AG04449 (cell line): ENCODE results near the gene CDH13.

Source experiments
- CTCF ChIA-PET: fragments of 350-600 bp; formaldehyde crosslinking; extraction: SDS; loops from one replicate; lab custom pipeline; 2021; ENCODE audit warnings: antibody characterized with exemption; lab: Yijun Ruan, JAX
- POLR2A ChIA-PET: fragments of 400-600, 350-600 bp; formaldehyde crosslinking; extraction: SDS; loops from one replicate; lab custom pipeline; 2020; ENCODE audit warnings: antibody characterized with exemption, inconsistent platforms; lab: Yijun Ruan, JAX
- DNase-seq: peaks from one replicate; pipeline ENCODE4 v3.0.0-alpha.2; 2010; ENCODE audit warnings: low read depth, low spot score
- H3K4me3 ChIP-seq: 2 replicates; pipeline ENCODE4 v1.5.1; 2011; ENCODE audit warnings: low read depth, mild to moderate bottlenecking, control low read depth, low read length
- CTCF ChIP-seq: IDR thresholded peaks from one replicate; pipeline ENCODE4 v1.5.1; 2011; ENCODE audit warnings: mild to moderate bottlenecking, moderate library complexity, low read length, control low read depth, inconsistent platforms; ENCODE audit not compliant: insufficient read depth; ENCODE audit errors: missing control alignments

CDH13 gene

GRCh38 chr16:83002351-83003334 lies 375.9 kb downstream of the CDH13 start:
- POLR2A ChIA-PET, result no interaction called here
- DNase-seq, result no peak
- no peak overlapping the region for H3K4me3 ChIP-seq
- no peak for TF ChIP-seq CTCF
- CTCF ChIA-PET, result interaction anchor here (1.3 to 1.5 kb wide), 2 partner anchors 8 to 255 kb away, joined by 3 read pairs; no protein-coding TSS in a partner anchor

GRCh38 chr16:83004868-83005652 lies 378.3 kb downstream of the CDH13 start:
- no peak for DNase-seq
- H3K4me3 ChIP-seq, result no peak overlapping the region
- ChIA-PET POLR2A (no interaction called here), CTCF (interaction anchor here (1.4 kb wide), 1 partner anchor 58 kb away, joined by 3 read pairs; no protein-coding TSS in a partner anchor)
- TF ChIP-seq CTCF, result no peak

GRCh38 chr16:83005653-83006160 lies 378.9 kb downstream of the CDH13 start:
- ChIA-PET CTCF (no interaction called here), POLR2A (no interaction called here)
- TF ChIP-seq CTCF, result no peak
- no peak overlapping the region for H3K4me3 ChIP-seq
- no peak for DNase-seq

GRCh38 chr16:83010776-83011720 lies 384.3 kb downstream of the CDH13 start:
- POLR2A ChIA-PET, result no interaction called here
- CTCF ChIA-PET, result interaction anchor here (1.0 kb wide), 2 partner anchors 9 to 380 kb away, joined by 3 read pairs; no protein-coding TSS in a partner anchor
- H3K4me3 ChIP-seq, result no peak overlapping the region
- TF ChIP-seq CTCF, result no peak
- DNase-seq, result no peak

GRCh38 chr16:83011939-83012338 lies 385.2 kb downstream of the CDH13 start:
- POLR2A ChIA-PET, result no interaction called here
- no peak for TF ChIP-seq CTCF
- no peak for DNase-seq
- no peak overlapping the region for H3K4me3 ChIP-seq
- CTCF ChIA-PET, result no interaction called here
